ENCODE data around the gene CDC20.

Gene CDC20

GRCh38 chr1:43329995-43330751, 28.6 kb upstream of the CDC20 start:
- DNase-seq (ENCODE audit: low spot score), result no peak

- DNase-seq (ENCODE audit: low spot score), result no peak
Measured at GRCh38 chr1:43331688-43332087, 27.1 kb upstream of the CDC20 start.

- no peak for DNase-seq (ENCODE audit: low spot score)
Measured at GRCh38 chr1:43334453-43335205, 24.2 kb upstream of the CDC20 start.

- no peak for DNase-seq (ENCODE audit: low spot score)
Measured at GRCh38 chr1:43337588-43337987, 21.2 kb upstream of the CDC20 start, which contains the start of gene MPL. TSS of gene MPL (plus strand) at chr1:43337818. CDS start at chr1:43337849, 31 bp downstream.

GRCh38 chr1:43338001-43338400, 20.8 kb upstream of the CDC20 start:
- no peak for DNase-seq (ENCODE audit: low spot score)

GRCh38 chr1:43339584-43340232, 19.1 kb upstream of the CDC20 start:
- DNase-seq (ENCODE audit: low spot score), result no peak

- no peak for DNase-seq (ENCODE audit: low spot score)
Measured at GRCh38 chr1:43340559-43340958, 18.2 kb upstream of the CDC20 start.

- no peak for DNase-seq (ENCODE audit: low spot score)
Measured at GRCh38 chr1:43344267-43344850, 14.4 kb upstream of the CDC20 start.

- DNase-seq (ENCODE audit: low spot score), result no peak
Measured at GRCh38 chr1:43345120-43345519, 13.7 kb upstream of the CDC20 start.

GRCh38 chr1:43346636-43347035, 12.1 kb upstream of the CDC20 start:
- DNase-seq (ENCODE audit: low spot score), result no peak

- no peak for DNase-seq (ENCODE audit: low spot score)
Measured at GRCh38 chr1:43348343-43348808, 10.4 kb upstream of the CDC20 start.

- peak; percentile 45 for DNase-seq (ENCODE audit: low spot score)
Measured at GRCh38 chr1:43348809-43349593, 9.8 kb upstream of the CDC20 start.

GRCh38 chr1:43349594-43350306, 9.0 kb upstream of the CDC20 start:
- no peak for DNase-seq (ENCODE audit: low spot score)

GRCh38 chr1:43350976-43351375, 7.8 kb upstream of the CDC20 start:
- no peak for DNase-seq (ENCODE audit: low spot score)

- no peak for DNase-seq (ENCODE audit: low spot score)
Measured at GRCh38 chr1:43351421-43352350, 7.1 kb upstream of the CDC20 start.

GRCh38 chr1:43352351-43352705, 6.5 kb upstream of the CDC20 start:
- no peak for DNase-seq (ENCODE audit: low spot score)

- no peak for DNase-seq (ENCODE audit: low spot score)
Measured at GRCh38 chr1:43352881-43353280, 5.9 kb upstream of the CDC20 start.

- no peak for DNase-seq (ENCODE audit: low spot score)
Measured at GRCh38 chr1:43354471-43354870, 4.3 kb upstream of the CDC20 start.

GRCh38 chr1:43354936-43355335, 3.8 kb upstream of the CDC20 start:
- DNase-seq (ENCODE audit: low spot score), result no peak

- no peak for DNase-seq (ENCODE audit: low spot score)
Measured at GRCh38 chr1:43357251-43357650, 1.5 kb upstream of the CDC20 start.

Measured in putamen (tissue), 1 donor.